ENCODE results near the gene CENATAC.
"Not testable (repeated sequence)": the region's sequence is repeated elsewhere in the genome, so short reads cannot be mapped to it uniquely, and the experiment has no call there.

The CENATAC gene

GRCh38 chr11:119027561-119028345, 29.8 kb downstream of the CENATAC start:
- DNase-seq = no peak

- DNase-seq = no peak
Measured at GRCh38 chr11:119028346-119029068, 30.6 kb downstream of the CENATAC start.

- DNase-seq = no peak
Measured at GRCh38 chr11:119029069-119029339, 31.1 kb downstream of the CENATAC start.

GRCh38 chr11:119029340-119030028, 31.5 kb downstream of the CENATAC start:
- peak; percentile 28 for DNase-seq

GRCh38 chr11:119030029-119030328, 32.0 kb downstream of the CENATAC start:
- DNase-seq = no peak

GRCh38 chr11:119030329-119031047, 32.5 kb downstream of the CENATAC start, which contains the start of gene SLC37A4:
TSS of gene SLC37A4 (minus strand) at chr11:119030877.
- DNase-seq = peak; percentile 98

GRCh38 chr11:119031912-119032280, 34.0 kb downstream of the CENATAC start:
- DNase-seq = no peak

GRCh38 chr11:119033421-119033820, 35.5 kb downstream of the CENATAC start:
- not testable (repeated sequence) for DNase-seq

GRCh38 chr11:119034813-119035212, 36.9 kb downstream of the CENATAC start:
- no peak for DNase-seq

GRCh38 chr11:119038884-119039283, 40.9 kb downstream of the CENATAC start:
- DNase-seq = no peak

- DNase-seq = not testable (repeated sequence)
Measured at GRCh38 chr11:119039471-119039870, 41.5 kb downstream of the CENATAC start.

GRCh38 chr11:119041821-119042514, 44.0 kb downstream of the CENATAC start:
- DNase-seq = no peak

- DNase-seq = no peak
Measured at GRCh38 chr11:119042927-119043326, 45.0 kb downstream of the CENATAC start.

GRCh38 chr11:119044708-119045107, 46.8 kb downstream of the CENATAC start:
- DNase-seq = no peak

GRCh38 chr11:119046489-119046888, 48.6 kb downstream of the CENATAC start:
- no peak for DNase-seq

GRCh38 chr11:119047205-119047604, 49.3 kb downstream of the CENATAC start:
- DNase-seq = no peak

GRCh38 chr11:119048644-119049043, 50.7 kb downstream of the CENATAC start:
- no peak for DNase-seq

- no peak for DNase-seq
Measured at GRCh38 chr11:119049081-119049480, 51.1 kb downstream of the CENATAC start.

- DNase-seq = no peak
Measured at GRCh38 chr11:119051440-119052162, 53.7 kb downstream of the CENATAC start.

GRCh38 chr11:119052163-119052814, 54.4 kb downstream of the CENATAC start:
- DNase-seq = no peak

GRCh38 chr11:119054418-119054817, 56.5 kb downstream of the CENATAC start:
- DNase-seq = no peak

GRCh38 chr11:119055901-119056300, 58.0 kb downstream of the CENATAC start:
- peak; percentile 13 for DNase-seq
